GM21723 (cell line): ENCODE results near the gene KIF3A.

Source experiments
- ATAC-seq: cut with Tn5 transposase; IDR thresholded peaks from one replicate; pipeline ENCODE4 v1.9.1; 2021; ENCODE audit warnings: mild to moderate bottlenecking, moderate library complexity; ENCODE audit not compliant: unreplicated experiment

KIF3A gene

DNA sequence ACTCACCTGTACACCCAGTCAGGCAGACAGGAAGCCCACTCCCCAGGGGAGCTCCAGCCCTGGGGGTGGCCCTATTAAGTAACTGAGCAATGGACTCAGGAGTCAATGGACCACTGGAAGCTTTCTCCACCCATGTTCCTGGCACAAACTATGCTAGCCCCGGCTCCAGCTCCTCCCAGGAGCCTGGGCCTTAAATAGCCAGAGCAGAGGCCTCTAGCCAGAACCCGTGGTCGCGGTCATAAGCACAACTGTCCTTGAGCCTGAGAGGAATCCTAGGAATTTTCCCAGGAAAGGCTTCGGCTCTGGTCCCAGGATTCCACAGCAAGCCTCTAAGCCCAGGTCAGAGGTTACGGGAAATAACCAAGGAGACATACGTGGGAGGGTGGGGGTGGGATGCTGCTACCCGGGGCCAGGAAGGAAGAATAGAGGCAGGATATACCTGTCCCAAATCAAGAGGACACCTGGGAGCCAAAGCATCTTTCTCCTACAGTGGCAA is 34.2 kb upstream of the KIF3A start:
- ATAC-seq: no peak

- no peak for ATAC-seq
Observed at GRCh38 chr5:132770476-132771159, 33.3 kb upstream of the KIF3A start.

DNA sequence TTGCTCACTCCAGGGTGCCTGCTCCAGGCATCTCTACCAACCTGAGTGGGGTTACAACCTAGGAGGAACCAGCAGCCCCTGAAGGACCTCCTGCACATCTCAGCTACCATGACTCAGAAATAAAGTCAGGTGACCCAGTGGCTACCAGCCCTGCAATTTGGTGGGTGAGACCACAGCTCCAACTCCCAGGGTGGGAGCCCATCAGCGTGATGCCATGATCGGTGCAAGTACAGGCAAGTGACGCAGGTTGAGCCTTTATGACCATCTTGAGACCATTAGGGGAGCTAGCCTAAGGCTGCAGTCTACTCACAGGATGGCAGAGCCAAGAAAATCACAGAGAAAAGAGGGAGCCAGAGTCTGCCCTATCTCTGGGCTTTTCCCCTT is 31.1 kb upstream of the KIF3A start:
- ATAC-seq: no peak

DNA sequence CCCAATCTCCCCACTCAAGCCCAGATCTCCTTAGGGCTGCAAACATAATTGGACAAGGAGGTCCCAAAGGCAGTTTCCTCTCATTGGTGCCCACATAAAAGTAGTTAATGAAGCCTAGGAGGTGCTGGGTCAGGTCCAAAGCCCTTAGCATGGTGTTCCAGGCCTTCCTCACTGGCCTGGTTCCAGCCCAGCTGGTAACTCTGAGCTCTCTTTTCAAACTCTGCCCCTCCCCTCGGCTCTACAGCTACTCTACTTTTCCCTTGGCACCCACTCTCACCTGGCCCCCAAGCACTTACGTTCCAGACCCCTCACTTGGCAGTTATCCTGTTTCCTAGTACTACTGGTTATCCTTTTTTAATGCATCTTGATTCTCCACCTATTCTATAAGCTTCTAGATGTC is 29.8 kb upstream of the KIF3A start:
- ATAC-seq: no peak

DNA sequence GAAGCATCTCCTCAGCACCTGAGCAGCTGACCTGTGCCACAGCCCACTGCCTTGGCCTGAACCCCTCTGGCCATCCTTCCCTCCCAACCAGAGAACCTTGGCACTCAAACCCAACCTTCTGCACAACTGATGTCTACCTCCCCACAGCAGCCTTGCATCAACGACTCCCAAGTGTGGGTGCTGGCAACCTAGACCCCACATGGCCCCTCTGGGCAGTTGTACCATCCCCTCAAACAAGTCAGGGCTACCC is 29.4 kb upstream of the KIF3A start:
- no peak for ATAC-seq

DNA sequence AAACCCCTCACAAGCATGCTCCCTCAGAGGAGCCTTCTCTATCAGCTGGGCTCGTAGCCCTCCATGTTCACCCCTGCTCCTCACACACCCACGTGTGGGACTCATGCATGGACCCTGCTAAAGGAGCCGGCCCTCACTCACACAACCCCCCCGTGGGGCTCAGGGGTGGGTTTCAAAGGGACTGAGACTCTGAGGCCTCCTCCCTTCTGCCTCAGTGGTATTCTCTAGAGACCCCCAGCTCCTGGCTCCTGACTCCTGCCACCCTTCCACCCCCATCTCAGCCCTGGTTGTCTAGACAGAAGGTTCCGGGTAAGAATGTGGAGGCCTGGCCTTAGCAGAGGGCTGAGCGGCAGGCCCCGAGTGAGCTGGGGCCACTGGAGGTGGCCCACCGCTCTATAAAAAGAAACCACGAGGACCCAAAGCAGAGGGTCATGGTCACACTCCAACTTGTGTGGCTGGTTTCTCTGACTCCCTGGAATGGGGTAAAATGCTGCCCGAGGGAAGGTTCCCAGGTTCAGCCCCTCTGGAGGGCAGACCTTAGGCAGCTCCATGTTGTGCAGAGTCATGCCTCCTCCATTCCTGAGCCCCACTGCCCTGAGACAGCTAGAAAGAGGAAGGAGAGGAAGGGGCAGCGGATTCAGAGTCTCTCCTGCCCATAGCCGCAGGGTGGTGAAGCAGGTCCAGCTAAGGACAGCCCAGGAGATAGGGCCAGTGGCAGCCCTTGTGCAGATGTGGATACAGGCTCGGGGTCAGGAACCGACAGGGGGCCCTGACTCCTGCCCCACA is 28.9 kb upstream of the KIF3A start:
- no peak for ATAC-seq

DNA sequence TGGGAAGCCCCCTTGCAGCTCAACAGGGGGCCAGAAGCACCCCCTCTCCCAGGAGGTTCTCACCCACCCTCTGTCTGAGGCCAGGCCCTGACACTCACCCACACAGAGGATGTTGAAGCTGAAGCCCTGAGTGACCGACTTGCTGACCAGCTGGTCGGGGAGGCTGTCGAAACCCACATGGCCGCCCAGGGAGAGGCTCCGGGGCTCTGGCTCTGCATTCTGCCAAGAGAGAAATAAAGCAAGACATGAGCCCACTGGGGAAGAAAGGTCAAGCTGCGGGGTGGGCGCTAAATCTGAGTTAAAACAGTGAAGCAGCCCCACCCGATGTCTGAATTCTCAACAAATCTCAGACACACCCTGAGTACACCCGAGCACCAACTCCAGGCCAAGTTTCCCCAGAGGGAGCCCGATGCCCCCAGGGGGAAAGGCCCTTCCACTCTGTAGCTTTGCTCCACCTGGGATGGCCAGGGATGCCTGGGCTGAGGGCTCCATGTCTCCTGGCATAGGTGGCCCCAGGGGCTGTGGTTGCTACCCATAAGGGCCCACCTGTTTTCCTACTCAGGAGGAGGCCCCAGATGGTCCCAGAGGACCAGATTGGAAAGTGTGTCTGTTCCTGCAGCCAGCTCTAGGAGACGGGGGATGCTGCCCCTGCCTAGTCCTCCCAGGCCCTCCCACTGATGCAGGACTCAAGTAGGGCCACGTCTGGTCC is 28.1 kb upstream of the KIF3A start:
- no peak for ATAC-seq

- no peak for ATAC-seq
Observed at GRCh38 chr5:132764671-132765238, 27.4 kb upstream of the KIF3A start.

DNA sequence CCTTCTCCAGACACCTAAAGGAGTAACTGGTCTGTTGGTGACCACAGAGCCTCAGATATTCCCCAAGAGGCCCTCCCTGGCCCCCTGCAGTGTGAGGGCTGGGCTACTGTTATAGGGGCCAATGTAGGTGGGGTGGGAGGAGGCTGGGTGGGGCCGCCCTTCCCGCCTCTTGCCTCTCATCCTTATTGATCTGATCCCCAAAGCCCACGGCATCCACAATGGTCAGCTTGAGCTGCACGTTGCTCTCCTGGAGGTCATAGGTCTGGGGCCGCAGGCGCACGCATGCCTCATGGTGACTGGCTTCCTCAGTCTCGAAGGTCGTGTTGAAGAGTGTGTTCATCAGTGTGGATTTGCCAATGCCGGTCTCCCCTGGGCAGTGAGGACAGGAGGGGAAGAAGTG is 26.7 kb upstream of the KIF3A start:
- no peak for ATAC-seq

- ATAC-seq: no peak
Observed at GRCh38 chr5:132763181-132764036, 26.1 kb upstream of the KIF3A start.

DNA sequence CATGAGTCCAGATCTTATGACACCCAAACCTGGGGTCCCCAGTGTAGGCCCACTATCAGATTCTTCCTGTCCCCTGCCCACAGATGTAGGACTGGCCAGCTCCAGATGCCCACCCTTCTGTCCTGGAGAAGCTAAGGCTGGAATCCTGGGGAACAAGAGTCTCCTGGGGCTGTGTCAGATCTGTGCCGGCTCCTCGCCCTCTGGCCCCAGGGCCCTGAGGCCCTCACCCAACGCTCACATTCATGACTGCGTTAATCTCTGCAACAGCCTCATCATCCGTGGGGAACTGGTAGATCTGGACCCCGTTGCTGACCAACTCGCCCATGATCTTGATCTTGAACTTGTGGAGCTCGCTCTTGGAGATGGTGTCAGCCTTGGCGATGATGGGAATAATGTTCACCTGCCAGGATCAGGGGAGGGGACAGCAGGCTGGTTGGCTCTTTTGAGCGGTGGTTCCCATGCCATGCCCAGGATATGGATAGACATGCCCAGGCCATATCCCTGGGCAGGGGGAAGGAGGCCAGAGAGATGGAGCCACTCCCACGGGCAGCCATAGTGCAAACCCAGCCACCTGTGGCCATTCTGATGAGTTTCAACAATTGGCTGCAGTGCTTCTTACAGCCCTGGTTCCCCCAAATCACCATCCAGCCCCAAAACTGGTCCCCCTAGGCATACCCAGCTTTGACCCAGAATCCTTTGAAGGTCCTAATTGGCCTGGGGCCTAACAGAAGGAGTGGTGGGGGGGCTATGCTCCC is 25.1 kb upstream of the KIF3A start:
- ATAC-seq: no peak

DNA sequence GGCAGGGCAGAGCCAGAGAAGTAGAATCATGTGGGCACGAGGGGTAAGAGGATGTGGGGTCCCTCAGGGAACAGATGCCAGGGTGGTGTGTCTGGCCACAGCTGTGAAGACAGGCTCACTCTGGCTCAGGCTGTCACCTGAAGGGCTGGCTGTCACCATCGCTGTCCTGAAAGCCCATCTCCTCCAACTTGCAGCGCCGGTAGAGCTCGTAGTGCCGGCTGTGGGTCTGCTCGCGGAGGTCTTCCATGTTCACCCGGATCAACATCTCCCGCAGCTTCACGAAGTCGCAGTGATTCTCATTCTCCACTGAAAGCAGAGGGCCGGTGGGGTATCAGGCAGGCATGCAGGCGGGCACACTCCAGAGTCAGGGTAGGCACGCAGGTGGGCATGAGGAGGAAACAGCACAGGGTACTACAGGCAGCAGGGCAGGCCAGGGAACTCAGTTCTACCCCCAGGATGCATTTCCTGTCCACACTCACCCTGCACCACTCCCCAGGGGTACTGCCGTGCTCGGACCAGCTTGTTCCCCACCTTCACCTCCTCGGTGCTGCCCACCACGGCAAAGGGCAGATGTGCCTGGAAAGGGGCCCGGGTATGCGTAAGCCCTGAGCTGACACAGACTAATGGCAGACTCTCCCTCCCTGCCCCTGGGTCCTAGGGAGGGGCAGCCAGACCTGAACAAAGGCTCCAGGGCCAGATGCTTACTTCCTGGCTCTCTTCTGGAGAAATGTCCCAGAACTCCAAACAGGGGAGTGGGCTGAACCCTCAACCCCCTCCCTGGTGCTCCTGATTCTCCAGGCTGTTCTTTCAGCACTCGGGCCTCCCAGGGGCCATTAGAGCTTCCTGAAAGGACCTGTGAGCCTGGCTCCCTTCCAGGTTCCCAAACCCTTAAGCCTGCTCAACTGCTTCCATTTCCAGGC is 24.2 kb upstream of the KIF3A start:
- no peak for ATAC-seq

GRCh38 chr5:132760601-132761317 is 23.4 kb upstream of the KIF3A start:
- ATAC-seq: no peak

DNA sequence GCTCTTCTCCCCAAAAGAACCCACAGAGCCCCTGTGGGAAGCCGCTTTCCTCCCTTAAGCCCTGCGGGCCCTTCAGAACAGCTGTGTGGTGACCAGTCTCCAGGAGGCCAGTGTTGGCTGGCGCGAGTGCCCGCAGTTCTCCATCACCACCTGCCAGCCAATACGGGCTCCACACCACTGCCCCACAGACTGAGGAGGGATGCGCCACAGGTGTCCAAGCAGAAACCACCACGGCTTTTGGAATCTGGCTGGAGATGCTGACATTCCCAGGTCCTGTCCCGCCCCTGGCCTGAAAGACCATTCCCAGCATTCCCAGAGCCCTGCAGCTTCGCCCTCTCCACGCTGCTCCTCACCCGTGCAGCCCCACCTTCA is 22.7 kb upstream of the KIF3A start:
- no peak for ATAC-seq

DNA sequence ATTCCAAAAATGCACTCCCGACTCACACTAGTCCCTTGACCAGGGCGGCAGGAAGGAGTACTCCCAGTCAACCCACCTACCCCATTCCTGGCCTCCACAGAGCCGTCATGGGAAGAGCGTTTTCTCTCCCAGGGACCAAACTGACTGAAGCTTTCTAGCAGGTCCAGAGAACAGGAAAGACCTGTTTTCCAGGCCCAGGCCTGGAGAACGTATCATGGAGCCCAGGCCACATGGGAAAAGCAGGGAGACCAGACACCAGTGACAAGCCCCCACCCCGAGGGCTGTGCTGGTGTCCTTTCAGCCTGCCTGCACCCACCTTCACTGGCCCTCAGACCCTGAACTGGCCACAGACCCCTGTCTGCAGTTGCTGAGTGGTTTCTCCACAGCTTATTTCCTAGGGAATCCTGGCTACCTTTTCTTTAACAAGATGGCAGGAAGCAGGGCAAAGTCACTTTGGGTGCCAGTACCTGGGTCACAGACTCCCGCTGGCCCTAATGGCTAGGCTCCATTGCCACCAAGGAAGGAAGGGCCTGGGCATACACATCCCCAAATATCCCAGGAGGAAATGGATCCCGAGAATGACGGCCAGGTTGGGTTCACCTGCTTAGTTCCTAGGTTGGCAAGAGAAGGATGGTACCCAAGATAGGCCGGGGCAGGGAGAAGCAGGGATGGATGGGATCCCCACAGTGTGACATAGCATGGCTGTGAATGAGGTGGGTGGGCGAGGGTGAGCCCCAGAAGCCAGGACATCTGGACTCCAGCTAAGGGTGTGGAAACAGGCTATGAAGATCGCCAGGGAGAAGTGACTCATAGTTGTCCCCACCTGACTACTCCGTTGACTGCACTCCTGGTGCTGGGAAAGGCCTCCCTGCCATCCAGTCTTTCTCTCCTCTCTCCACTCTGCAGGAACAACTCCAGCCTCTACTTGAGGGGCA is 22.0 kb upstream of the KIF3A start:
- ATAC-seq: no peak

DNA sequence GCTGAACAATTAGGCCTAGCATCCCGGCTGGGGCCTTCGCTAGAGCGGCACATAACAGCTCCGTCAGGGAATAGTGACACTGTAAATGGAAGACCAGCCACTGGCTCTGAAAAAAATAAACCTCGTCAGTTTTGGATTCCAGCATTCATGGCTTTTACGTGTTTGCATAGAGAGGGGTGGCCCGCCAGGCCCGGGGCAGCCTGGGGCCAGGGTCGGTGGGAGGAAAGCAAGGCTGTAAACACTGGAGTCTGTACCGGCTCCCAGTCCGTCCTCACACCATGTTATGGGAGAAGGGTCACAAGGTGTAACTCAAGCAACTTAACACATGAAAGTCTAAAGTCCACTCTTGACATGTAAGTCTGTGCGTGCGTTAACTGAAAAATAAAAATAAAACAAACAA is 21.1 kb upstream of the KIF3A start:
- no peak for ATAC-seq

- no peak for ATAC-seq
Observed at GRCh38 chr5:132756542-132756941, 19.2 kb upstream of the KIF3A start.
